ENCODE data around the gene GTPBP4. TPM values are rescaled to one million over a fixed set of nuclear protein-coding genes. Genes with fewer than 3 reads are reported as not detected.

Gene GTPBP4
- total RNA-seq, 2 donors from 2014 or later = 15.6 to 39.9 TPM

- intact Hi-C loops (cut with DNase I) = no loop called here
- TF ChIP-seq POLR2AphosphoS5 (IDR thresholded peaks at IDR 0.05) (no peak), POLR2A (IDR thresholded peaks at IDR 0.05) (no peak), CTCF (IDR thresholded peaks at IDR 0.05) (no peak)
Observed at GRCh38 chr10:1041514-1041913, 53.3 kb downstream of the GTPBP4 start.

DNA sequence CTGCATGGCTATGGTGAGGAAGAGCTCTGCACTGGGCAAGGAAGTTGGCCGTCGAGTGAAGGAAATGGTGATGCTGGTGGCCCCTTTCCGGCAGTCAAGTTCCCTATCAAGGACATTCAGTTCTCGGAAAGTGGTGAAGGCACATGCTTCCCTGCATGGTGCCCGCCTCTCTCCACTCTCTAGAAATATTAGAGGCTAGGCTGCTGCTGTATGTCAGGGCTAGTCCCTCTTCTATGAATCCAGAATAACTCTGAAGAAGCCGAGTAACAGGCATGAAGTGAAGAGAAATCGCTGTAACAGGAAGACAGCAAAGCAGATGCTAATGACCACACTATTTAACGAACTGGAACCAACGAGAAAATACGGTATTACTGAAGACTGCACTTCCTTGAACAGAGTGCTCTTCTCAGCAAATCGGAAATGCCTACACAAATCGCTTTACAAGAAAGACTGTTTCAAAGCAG is 55.3 kb downstream of the GTPBP4 start:
- no peak for DNase-seq (ENCODE audit: low spot score)
- H3K4me1 ChIP-seq (replicated peaks) = peaks cover 3% of the 10 kb centered on the region
- WGBS = 75% methylated on average over 12 of the region's 12 CpGs
- H3K9me3 ChIP-seq = no peaks in the 10 kb centered on the region
- intact Hi-C loops (cut with DNase I) = no loop called here
- H3K27me3 ChIP-seq (replicated peaks; ENCODE audit: insufficient read depth) = no peaks in the 10 kb centered on the region
- TF ChIP-seq CTCF (IDR thresholded peaks at IDR 0.05) = no peak
- TF ChIP-seq POLR2AphosphoS5 (IDR thresholded peaks at IDR 0.05) = peak; percentile 10
- TF ChIP-seq POLR2A (IDR thresholded peaks at IDR 0.05) = no peak
- no peak overlapping the region for H3K4me3 ChIP-seq
- peak overlapping the region in 1 of 2 donors; percentile 25 for H3K27ac ChIP-seq
- no peaks in the 10 kb centered on the region for H3K36me3 ChIP-seq

More at GRCh38 chr10:1041514-1041913, 53.3 kb downstream of the GTPBP4 start:
- no peak overlapping the region for H3K4me3 ChIP-seq
- no peaks in the 10 kb centered on the region for H3K27me3 ChIP-seq (replicated peaks; ENCODE audit: insufficient read depth)
- H3K4me1 ChIP-seq (replicated peaks) = peaks cover 3% of the 10 kb centered on the region
- H3K9me3 ChIP-seq = no peaks in the 10 kb centered on the region
- WGBS = 94% methylated on average over 9 of the region's 9 CpGs
- no peak for DNase-seq (ENCODE audit: low spot score)
- no peaks in the 10 kb centered on the region for H3K36me3 ChIP-seq
- H3K27ac ChIP-seq = no peak overlapping the region

DNA sequence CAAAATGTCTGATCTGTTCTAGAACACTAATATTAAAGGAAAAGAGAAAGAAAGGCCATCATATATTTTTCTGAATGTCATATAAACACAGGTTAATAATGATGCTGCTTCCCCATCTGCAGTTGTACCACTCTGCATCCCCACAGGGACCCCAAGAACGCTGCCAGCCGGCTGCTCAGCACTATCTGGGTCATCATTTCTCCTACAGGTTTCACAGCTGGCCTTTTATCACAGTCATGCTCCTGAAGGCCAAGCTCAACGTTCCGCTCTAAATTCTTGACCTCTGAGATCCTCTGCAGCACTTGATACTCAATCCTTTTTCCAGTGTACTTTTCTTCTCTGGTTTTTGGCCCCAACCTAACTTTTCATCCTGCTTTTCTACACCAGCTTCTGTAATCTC is 55.9 kb downstream of the GTPBP4 start:
- DNase-seq (ENCODE audit: low spot score) = no peak
- intact Hi-C loops (cut with DNase I) = no loop called here
- Histone ChIP-seq H3K36me3 (no peaks in the 10 kb centered on the region), H3K4me3 (no peak overlapping the region), H3K9me3 (no peaks in the 10 kb centered on the region), H3K27ac (peak overlapping the region in 1 of 2 donors; percentile 25), H3K27me3 (replicated peaks; ENCODE audit: insufficient read depth) (no peaks in the 10 kb centered on the region), H3K4me1 (replicated peaks) (peaks cover 3% of the 10 kb centered on the region)
- TF ChIP-seq POLR2A (IDR thresholded peaks at IDR 0.05) = no peak
- no peak for TF ChIP-seq CTCF (IDR thresholded peaks at IDR 0.05)
- TF ChIP-seq POLR2AphosphoS5 (IDR thresholded peaks at IDR 0.05) = no peak
- WGBS = 87% methylated on average over 4 of the region's 4 CpGs

DNA sequence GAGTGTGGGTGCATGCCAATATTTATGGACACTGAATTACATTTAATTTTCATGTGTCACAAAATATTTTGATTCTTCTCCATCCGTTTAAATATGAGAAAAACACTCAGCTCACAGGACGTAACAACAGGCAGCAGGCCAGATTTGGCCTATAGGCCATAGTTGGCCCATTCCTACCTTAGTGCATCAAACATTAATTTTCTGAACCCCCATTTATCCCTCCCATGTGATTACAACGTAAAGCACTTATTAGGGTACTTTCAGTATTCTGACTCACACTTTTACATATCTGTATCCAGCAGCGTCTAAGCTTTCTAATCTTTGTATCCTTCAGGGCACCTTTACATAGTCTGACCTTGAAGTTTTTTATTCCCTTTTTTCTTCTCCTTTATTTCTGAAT is 56.7 kb downstream of the GTPBP4 start:
- H3K4me1 ChIP-seq (replicated peaks) = peaks cover 3% of the 10 kb centered on the region

More for the DNA sequence above, 56.7 kb downstream of the GTPBP4 start:
- intact Hi-C loops (cut with DNase I) = loop anchor here (5.0 kb wide), 1 partner anchor 113 kb away; the partner anchor contains the start of gene LARP4B
- Histone ChIP-seq H3K27me3 (replicated peaks; ENCODE audit: insufficient read depth) (no peaks in the 10 kb centered on the region), H3K4me3 (no peak overlapping the region), H3K9me3 (no peaks in the 10 kb centered on the region), H3K36me3 (no peaks in the 10 kb centered on the region), H3K27ac (no peak overlapping the region)
- TF ChIP-seq POLR2AphosphoS5 (IDR thresholded peaks at IDR 0.05) (no peak), CTCF (IDR thresholded peaks at IDR 0.05) (no peak), POLR2A (IDR thresholded peaks at IDR 0.05) (no peak)
- no peak for DNase-seq (ENCODE audit: low spot score)
- WGBS = 83% methylated on average over 4 of the region's 4 CpGs

Data from prostate gland (tissue), 2 donors.